ENCODE results near the gene RDH12.

The RDH12 gene

GRCh38 chr14:67757175-67757574 is 55.5 kb downstream of the RDH12 start:
- no peak for TF ChIP-seq EZH2phosphoT487 (IDR thresholded peaks at IDR 0.05; ENCODE audit: low read depth)
- TF ChIP-seq CTCF (IDR thresholded peaks at IDR 0.05; ENCODE audit: low read depth, low read length): no peak
- H3K4me2 ChIP-seq (ENCODE audit: low read length): no peak overlapping the region
- peaks cover 57% of the 10 kb centered on the region for H3K36me3 ChIP-seq (replicated peaks; ENCODE audit: low read depth, low read length)

GRCh38 chr14:67759916-67760315 is 58.2 kb downstream of the RDH12 start:
- no peaks in the 10 kb centered on the region for H4K20me1 ChIP-seq (ENCODE audit: insufficient read depth, low read length)
- TF ChIP-seq CTCF (IDR thresholded peaks at IDR 0.05; ENCODE audit: low read depth, low read length) (no peak), EZH2phosphoT487 (IDR thresholded peaks at IDR 0.05; ENCODE audit: low read depth) (no peak)
- H3K27me3 ChIP-seq (ENCODE audit: low read depth, low read length): no peaks in the 10 kb centered on the region
- no peaks in the 10 kb centered on the region for H3K79me2 ChIP-seq (ENCODE audit: low read length)
- H3K27ac ChIP-seq (ENCODE audit: low read length): no peak overlapping the region
- no peak overlapping the region for H3K9ac ChIP-seq (ENCODE audit: low read length)
- H3K36me3 ChIP-seq (replicated peaks; ENCODE audit: low read depth, low read length): peaks cover 50% of the 10 kb centered on the region
- no peak overlapping the region for H3K4me2 ChIP-seq (ENCODE audit: low read length)
- H2AFZ ChIP-seq (ENCODE audit: low read depth, low read length): no peak overlapping the region
- no peaks in the 10 kb centered on the region for H3K9me3 ChIP-seq (ENCODE audit: insufficient read depth, low read length)
- peaks cover under 1% of the 10 kb centered on the region for H3K4me1 ChIP-seq (ENCODE audit: low read length)
- no peak overlapping the region for H3K4me3 ChIP-seq (ENCODE audit: low read length)

More at GRCh38 chr14:67757175-67757574, 55.5 kb downstream of the RDH12 start:
- H3K9ac ChIP-seq (ENCODE audit: low read length): no peak overlapping the region
- no peaks in the 10 kb centered on the region for H3K4me1 ChIP-seq (ENCODE audit: low read length)
- no peaks in the 10 kb centered on the region for H3K79me2 ChIP-seq (ENCODE audit: low read length)
- no peak overlapping the region for H3K4me3 ChIP-seq (ENCODE audit: low read length)
- no peaks in the 10 kb centered on the region for H4K20me1 ChIP-seq (ENCODE audit: insufficient read depth, low read length)
- H3K27ac ChIP-seq (ENCODE audit: low read length): no peak overlapping the region
- H3K9me3 ChIP-seq (ENCODE audit: insufficient read depth, low read length): no peaks in the 10 kb centered on the region
- H3K27me3 ChIP-seq (ENCODE audit: low read depth, low read length): no peaks in the 10 kb centered on the region
- no peak overlapping the region for H2AFZ ChIP-seq (ENCODE audit: low read depth, low read length)

- Histone ChIP-seq H3K4me1 (ENCODE audit: low read length) (peaks cover 22% of the 10 kb centered on the region), H3K4me3 (ENCODE audit: low read length) (no peak overlapping the region), H3K79me2 (ENCODE audit: low read length) (no peaks in the 10 kb centered on the region), H3K9me3 (ENCODE audit: insufficient read depth, low read length) (no peaks in the 10 kb centered on the region), H3K27ac (ENCODE audit: low read length) (no peak overlapping the region), H4K20me1 (ENCODE audit: insufficient read depth, low read length) (peaks cover 4% of the 10 kb centered on the region; the same call in 1 of the 2 replicates), H3K4me2 (ENCODE audit: low read length) (no peak overlapping the region), H3K9ac (ENCODE audit: low read length) (no peak overlapping the region), H3K27me3 (ENCODE audit: low read depth, low read length) (no peaks in the 10 kb centered on the region), H3K36me3 (replicated peaks; ENCODE audit: low read depth, low read length) (peaks cover 53% of the 10 kb centered on the region), H2AFZ (ENCODE audit: low read depth, low read length) (no peak overlapping the region)
- TF ChIP-seq EZH2phosphoT487 (IDR thresholded peaks at IDR 0.05; ENCODE audit: low read depth) (no peak), CTCF (IDR thresholded peaks at IDR 0.05; ENCODE audit: low read depth, low read length) (no peak)
Measured at GRCh38 chr14:67762051-67762450, 60.4 kb downstream of the RDH12 start.

GRCh38 chr14:67763158-67763822 is 61.6 kb downstream of the RDH12 start:
- Histone ChIP-seq H3K36me3 (replicated peaks; ENCODE audit: low read depth, low read length) (peaks cover 65% of the 10 kb centered on the region), H3K27ac (ENCODE audit: low read length) (no peak overlapping the region)
- TF ChIP-seq CTCF (IDR thresholded peaks at IDR 0.05; ENCODE audit: low read depth, low read length) (no peak), EZH2phosphoT487 (IDR thresholded peaks at IDR 0.05; ENCODE audit: low read depth) (no peak)

More at GRCh38 chr14:67763158-67763822, 61.6 kb downstream of the RDH12 start:
- Histone ChIP-seq H3K4me1 (ENCODE audit: low read length) (peaks cover 29% of the 10 kb centered on the region), H3K79me2 (ENCODE audit: low read length) (no peaks in the 10 kb centered on the region), H3K4me2 (ENCODE audit: low read length) (no peak overlapping the region), H4K20me1 (ENCODE audit: insufficient read depth, low read length) (peaks cover 5% of the 10 kb centered on the region; the same call in 1 of the 2 replicates), H2AFZ (ENCODE audit: low read depth, low read length) (no peak overlapping the region), H3K27me3 (ENCODE audit: low read depth, low read length) (no peaks in the 10 kb centered on the region), H3K9ac (ENCODE audit: low read length) (no peak overlapping the region), H3K9me3 (ENCODE audit: insufficient read depth, low read length) (no peaks in the 10 kb centered on the region), H3K4me3 (ENCODE audit: low read length) (no peak overlapping the region)

Measured in OCI-LY3 (cell line).